ENCODE measurements around the gene GIT2.

DNA sequence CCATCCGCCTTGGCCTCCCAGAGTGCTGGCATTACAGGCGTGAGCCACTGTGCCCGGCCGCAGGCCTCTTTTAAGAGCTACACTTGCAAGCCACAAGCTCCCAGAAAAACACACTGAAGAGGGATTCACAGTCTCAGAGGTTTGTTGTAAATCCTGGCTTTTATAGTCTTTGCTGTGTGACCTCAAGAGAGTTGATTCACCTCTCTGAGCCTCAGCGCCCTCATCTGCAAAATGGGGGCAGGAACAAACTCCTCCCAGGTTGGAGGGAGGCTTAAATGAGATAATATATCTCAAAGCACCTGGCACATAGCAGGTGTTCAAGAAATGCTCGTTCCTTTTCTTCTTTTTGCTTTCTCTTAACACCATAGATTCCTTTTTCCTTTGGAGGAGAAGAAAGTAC, 100.0 kb downstream of the GIT2 start:
- TF ChIP-seq, protein P1, sequence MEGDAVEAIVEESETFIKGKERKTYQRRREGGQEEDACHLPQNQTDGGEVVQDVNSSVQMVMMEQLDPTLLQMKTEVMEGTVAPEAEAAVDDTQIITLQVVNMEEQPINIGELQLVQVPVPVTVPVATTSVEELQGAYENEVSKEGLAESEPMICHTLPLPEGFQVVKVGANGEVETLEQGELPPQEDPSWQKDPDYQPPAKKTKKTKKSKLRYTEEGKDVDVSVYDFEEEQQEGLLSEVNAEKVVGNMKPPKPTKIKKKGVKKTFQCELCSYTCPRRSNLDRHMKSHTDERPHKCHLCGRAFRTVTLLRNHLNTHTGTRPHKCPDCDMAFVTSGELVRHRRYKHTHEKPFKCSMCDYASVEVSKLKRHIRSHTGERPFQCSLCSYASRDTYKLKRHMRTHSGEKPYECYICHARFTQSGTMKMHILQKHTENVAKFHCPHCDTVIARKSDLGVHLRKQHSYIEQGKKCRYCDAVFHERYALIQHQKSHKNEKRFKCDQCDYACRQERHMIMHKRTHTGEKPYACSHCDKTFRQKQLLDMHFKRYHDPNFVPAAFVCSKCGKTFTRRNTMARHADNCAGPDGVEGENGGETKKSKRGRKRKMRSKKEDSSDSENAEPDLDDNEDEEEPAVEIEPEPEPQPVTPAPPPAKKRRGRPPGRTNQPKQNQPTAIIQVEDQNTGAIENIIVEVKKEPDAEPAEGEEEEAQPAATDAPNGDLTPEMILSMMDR (IDR thresholded peaks at IDR 0.05) = no peak
- no peak for TF ChIP-seq POLR2A (IDR thresholded peaks at IDR 0.05)
- TF ChIP-seq POLR2AphosphoS5 (IDR thresholded peaks at IDR 0.05) = no peak

All from breast epithelium (tissue), 3 donors.